Stimulated activated CD4-positive, alpha-beta T cell treated with anti-CD3 and anti-CD28 coated beads, TNF-alpha, amount 100 ng/mL, for 24 hours (primary cell): Measurements from ENCODE around the gene ZNF280B.
"Not testable (repeated sequence)": the region's sequence is repeated elsewhere in the genome, so short reads cannot be mapped to it uniquely, and the experiment has no call there.

Experiments
- DNase-seq, 3 experiments: peaks; one replicate each; pipeline ENCODE4 v3.0.0-alpha.2; 2020; ENCODE audit warnings: low read depth in 3 of 3

The ZNF280B gene

DNA sequence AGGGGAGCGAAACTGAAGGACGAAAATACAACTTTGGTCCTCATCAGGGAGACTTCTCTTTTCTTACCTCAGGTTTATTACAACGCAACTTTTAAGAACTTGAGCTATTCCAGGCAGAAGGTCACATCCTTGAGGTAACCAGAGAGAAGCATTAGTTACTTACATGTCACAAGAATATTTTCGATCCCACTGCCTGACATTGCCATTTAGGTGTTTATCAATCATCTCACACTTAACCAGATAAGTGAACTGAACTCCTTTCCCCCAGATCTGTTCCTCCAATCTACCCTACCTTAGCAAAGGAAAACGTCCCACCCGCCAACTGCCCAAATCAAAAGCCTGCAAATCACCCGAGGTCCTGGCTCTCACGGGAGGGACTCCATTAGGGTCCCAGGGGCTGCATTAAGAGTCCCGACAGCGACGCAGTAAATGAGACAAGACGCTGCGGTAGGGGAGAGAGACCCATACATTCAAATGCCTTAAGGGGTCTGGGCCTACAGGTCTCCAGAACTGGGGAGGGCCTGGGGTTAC, 734 bp downstream of the ZNF280B start:
- no peak for DNase-seq

DNA sequence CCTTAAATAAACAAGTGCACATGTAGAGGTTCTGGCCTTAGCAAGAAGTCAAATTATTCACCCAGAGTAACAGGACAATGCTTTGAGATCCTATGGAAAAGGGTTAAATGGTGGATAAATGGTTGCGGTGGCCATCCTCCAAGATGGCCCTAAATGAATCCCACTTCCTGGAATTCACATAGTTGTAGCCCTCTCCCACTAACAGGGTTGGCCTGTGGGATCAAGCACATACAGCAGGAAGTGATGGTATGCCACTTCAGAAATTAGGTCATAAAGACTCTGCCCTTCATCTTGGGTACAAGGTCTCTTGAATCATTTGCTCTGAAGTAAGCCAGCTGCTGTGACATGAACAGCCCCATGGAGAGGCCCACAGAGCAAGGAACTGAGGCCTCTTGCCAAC, 1.8 kb downstream of the ZNF280B start:
- no peak for DNase-seq

DNA sequence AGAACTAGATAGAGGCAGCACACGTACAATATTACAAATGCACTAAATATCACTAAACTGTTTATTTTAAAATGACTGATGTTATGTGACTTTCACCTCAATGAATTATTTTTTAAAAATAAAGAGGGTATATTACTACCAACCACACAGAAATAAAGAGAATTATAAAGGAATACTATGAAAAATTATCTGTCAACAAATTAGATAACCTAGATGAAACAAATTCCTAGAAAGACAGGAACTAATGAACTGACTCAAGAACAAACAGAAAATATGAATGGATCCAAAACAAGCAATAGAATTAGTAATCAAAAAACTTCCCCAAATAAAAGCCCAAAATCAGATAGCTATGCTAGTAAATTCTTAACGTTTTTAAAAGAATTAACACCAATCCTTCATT, 10.3 kb downstream of the ZNF280B start:
- no peak for DNase-seq

DNA sequence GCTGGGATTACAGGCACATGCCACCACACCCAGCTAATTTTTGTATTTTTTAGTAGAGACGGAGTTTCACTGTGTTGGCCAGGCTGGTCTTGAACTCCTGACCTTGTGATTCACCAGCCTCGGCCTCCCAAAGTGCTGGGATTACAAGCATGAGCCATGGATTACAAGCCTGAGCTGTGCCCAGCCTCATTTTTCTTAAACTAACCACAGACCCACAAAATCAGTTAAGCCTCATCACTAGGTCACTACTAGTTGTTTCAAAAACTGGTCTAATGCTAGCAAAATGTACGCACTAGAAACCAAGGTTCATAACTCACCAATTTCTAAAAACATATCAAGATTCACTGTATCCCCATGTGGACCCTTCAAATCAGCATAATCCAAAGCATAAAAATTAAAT, 17.0 kb downstream of the ZNF280B start:
- not testable (repeated sequence) for DNase-seq

DNA sequence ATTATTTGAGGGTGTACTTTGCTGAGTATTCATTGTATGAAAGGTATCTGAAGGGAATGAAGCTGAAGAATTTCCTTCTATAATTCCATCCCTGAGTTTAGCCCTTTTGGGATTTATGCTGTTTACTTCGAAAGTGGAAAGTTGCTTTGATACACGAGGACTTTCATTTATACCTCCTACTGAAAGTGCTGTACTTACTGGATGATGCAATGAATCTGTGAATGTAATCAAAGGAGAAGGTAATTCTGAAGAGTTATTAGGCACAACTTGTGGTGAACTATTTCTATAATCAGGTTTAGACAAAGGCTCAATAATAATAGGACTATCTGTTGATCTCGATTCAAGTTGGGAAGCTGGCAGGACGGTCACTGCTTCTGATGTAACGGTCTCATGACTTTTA, 19.8 kb downstream of the ZNF280B start:
- no peak for DNase-seq

DNA sequence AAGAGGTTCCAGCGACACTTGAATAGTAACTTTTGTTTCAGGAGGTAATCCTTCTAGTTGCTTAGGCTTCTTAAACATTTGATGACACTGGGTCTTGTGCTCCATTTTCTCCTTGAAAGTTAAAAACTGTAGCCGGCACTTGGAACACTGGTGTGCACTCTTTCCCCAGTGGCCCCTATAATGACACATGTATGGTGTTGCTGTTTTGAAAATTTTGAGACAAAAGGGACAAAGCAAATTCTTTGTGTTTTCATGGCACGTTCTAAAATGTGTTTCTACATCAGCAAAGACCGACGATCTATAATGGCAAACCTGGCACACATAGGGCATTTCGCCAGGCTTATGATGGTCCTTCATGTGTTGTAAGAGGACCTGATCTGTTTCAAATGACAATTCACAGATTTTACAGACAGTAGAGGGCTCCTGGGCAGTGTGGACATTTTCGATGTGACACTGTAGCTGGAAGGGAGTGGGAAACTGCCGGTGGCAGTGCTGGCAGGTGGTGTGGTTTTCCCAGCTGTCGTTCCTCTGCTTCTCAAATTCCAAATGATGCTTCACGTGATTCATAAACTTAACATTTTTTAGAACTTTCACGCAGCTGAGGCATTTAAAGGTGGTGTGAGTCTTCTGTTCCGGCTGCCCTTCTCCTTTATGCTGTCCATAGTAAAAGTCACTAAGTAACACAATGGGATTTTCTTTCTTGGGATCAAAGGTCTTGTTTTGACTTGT, 20.5 kb downstream of the ZNF280B start:
- DNase-seq = no peak

DNA sequence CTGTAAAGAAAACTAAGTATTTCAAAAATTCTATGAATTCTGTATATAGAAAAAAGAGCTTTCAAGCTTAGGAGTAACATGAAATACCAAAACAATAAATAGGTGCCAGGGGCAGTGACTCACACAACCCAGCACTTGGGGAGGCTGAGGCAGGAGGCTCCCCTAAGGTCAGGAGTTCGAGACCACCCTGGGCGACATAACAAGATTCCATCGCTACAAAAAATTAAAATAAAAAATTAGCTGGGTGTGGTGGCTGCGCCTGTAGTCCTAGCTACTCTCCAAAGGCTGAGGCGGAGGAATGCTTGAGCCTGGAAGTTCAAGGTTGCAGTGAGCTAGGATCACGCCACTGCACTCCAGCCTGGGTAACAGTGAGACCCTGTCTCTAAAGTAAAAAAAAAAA, 21.5 kb downstream of the ZNF280B start:
- no peak for DNase-seq

DNA sequence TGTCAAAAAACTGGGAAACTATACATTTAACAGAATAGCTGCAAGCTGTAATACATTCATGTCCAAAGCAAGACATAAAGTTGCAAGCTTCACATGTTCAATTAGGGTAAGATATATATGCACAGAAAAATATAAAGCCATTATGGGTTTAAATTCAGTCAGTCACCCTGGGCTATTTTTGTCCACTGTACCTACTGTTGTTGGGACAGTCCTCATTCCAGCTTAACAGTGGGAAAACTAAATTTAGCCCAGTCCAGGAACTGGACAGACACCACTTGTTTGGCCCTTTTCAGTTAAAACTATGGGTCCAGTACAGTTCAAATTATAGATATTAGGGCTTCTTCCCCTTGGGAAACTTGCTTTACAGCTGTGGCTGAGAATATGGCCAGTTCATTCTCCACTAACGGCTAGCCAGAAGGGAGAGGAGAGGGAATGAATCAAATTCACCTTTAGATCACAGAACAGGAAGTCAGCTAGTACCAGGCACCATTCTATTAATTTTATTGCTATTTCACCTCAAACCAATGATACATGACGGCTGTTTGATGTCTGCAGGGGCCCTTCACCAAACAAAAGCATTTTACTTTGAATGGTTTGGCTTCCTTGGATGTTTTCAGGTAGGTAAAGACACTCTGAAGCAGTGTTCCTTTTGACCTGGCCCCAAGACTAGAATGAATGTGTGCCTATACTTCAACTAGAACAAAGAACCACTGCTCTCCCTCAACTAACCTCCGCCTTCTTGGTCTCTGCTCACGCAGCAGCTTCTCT, 22.2 kb downstream of the ZNF280B start:
- DNase-seq = no peak

DNA sequence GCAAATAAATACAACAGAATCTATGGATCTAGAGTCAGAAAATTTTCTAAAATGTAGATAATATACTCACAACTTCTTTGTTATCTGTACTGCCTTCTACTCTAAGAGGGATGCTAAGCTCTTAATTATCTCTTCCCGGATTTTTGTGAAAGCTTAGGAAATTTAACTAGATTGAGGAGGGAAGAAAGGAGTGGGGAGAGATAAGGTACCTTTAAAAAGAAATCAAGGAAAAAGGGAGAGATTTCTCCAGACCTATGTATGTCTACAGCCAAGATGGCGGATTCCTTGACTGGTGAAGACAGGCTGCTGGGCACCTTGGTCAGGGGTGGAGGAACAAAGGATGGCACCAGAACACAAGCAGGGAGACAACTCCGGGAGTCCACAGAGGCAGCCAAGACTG, 23.0 kb downstream of the ZNF280B start:
- DNase-seq = no peak

DNA sequence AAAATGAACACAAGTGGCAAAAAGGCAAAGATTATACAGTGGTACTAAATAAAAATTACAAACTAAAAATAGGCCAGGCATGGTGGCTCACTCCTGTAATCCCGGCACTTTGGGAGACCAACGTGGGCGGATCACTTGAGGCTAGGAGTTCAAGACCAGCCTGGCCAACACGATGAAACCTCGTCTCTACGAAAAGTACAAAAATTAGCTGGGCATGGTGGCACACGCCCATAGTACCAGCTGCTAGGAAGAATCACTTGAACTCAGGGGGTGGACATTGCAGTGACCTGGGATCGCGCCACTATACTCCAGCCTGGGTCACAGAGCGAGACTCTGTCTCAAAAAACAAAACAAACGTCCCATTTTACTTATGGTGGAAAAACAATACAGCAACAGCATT, 24.5 kb downstream of the ZNF280B start:
- DNase-seq = no peak

DNA sequence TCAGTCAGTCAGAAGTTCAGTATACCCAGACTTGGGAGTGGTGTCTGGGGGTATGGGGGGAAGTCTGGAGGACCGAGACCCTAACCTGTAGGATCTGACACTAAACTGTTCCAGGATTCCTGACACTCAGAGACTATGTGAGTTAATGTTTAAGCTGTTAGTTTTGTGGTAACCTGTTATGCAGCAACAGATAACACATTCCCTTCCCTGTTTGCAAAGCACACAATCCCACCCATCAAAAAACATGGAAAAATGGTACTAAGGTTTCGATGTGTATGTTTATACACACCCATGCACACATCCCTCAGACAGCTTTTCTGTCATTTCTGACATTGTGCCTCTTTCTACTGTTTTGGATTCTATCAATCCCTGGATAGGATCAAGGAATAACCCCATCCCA, 27.6 kb downstream of the ZNF280B start:
- no peak for DNase-seq

DNA sequence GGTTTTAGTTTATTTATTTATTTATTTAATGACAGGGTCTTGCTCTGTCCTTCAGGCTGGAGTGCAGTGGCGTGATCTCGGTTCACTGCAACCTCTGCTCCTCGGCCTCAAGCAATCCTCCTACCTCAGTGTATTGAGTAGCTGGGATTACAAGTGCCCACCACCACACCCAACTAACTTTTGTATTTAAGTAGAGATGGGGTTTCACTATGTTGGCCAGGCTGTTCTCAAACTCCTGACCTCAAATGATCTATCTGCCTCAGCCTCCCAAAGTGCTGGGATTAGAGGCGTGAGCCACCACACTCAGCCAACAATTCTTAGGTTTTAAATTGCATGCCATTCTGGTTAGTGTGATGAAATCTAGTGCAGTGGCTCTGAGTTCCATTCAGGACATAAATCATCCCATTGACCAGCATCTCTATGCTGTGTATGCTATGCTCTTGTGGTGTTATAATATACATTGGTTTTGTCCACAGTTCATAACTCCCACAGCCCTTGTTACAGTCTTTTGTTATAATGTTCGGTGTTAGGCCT, 28.5 kb downstream of the ZNF280B start:
- DNase-seq = no peak

DNA sequence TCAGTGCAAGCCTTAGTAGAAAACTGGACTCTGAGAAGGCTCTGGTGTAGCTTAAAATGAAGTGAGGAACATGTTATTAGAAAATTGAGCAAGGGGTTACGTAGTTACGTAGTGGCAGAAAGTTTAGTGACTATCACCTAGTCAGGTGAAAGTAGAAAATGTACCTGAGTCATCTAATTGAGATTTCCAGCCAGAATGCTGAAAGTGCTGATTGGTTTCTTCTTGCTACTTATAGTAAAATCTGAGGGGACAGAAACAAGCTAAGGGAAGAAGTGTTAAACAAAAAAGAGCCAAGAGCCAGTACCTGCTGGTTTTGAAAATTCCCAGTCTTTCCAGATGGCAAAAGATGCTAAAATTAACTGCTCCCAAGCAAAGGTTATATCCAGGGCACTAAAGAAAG, 29.4 kb downstream of the ZNF280B start:
- no peak for DNase-seq

DNA sequence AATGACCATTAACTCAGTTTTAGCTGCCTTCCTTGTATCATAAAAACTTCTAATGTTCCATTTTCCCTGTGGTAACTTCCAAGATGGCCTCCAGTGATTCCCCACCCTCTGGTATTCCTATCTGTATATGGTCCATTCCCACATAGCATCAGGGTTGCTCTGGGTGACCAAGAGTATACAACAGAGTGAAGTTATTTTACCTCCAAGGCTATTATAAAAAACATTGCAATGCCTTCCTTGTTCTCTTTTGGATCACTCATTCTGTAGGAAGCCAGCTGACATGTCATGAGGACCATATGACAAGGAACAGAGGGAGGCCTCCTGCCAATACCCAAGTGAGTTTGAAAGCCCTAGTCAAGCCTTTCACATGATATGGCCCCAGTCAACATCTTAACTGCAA, 30.1 kb downstream of the ZNF280B start:
- DNase-seq = no peak

DNA sequence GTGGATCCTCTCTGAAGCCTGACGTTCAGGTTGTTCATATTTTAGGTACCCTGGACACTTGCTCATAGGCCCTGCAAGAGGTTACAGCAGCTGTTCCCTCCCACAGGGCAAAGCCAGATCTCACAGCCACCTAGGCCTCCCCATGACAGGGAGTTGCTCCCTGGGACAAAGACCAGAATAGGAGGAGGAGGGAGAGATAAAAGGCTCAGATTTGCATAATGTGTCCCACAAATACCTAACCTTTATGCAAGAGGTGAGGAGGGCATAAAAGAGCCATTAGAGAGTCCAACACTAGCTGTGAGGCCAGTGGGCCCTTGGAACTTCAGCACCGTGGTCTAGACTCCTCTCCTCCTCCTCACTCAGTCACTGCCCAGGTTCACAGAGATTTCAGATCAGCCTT, 33.8 kb downstream of the ZNF280B start:
- DNase-seq = no peak

DNA sequence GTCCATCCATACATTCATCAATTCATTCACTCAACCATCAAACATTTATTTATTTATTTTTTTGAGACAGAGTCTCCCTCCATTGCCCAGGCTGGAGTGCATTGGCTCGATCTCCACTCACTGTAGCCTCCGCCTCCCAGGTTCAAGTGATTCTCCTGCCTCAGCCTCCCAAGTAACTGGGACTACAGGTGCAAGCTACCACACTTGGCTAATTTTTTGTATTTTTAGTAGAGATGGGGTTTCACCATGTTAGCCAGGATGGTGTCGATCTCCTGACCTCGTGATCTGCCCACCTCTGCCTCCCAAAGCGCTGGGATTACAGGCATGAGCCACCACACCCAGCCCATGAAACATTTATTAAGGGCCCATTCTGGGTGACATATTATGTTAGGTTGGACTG, 37.4 kb downstream of the ZNF280B start:
- DNase-seq = not testable (repeated sequence)

DNA sequence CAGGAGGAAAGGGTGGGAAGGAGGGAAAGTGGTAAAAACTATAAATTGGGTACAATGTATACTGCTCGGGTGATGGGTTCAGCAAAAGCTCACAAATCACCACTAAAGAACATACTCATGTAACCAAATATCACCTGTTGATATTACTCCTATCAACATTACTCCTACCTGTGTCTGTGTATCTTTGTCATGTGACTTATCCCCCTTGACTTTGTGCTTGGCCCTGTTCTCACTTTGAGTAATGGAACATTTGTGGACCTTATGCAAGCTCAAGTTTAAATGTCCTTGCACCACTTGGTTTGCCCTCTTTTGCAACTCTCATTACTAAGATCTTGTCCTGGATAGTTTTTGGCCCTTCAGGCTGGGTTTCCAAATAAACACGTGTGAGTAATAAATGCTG, 39.0 kb downstream of the ZNF280B start:
- DNase-seq = no peak

DNA sequence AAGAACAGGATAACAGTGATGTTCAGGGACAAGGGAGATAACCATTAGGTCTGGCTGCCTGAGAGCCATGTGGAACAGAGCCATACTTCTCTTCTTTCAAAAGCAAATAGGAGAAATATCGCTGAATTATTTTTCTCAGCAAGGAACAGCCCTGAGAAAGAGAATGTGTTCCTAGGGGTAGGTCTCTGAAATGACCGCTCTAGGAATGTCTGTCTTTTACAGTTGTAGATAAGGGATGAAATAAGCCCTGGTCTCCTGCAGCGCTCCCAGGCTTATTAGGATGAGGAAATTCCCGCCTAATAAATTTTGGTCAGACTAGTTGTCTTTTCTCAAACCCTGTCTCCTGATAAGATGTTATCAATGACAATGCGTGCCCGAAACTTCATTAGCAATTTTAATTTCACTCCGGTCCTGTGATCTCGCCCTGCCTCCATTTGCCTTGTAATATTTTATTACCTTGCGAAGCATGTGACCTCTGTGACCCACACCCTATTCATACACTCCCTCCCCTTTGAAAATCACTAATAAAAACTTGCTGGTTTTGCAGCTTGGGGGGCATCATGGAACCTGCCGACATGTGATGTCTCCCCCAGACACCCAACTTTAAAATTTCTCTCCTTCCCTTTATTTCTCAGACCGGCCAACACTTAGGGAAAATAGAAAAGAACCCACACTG, 39.6 kb downstream of the ZNF280B start:
- not testable (repeated sequence) for DNase-seq

DNA sequence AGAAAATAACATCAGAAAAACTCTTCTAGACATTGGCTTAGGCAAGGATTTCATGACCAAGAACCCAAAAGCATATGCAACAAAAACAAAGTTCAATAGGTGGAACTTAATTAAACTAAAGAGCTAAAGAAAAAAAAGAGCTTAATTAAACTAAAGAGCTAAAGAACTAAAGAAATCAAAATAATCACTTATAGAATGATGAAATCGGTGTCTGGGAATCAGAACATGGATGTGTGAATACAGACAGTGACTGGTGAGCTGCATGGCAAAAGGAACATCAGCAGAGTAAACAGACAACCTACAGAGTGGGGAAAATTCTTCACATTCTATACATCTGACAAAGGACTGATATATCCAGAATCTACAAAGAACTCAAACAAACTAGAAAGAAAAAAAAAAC, 41.4 kb downstream of the ZNF280B start:
- DNase-seq = no peak

DNA sequence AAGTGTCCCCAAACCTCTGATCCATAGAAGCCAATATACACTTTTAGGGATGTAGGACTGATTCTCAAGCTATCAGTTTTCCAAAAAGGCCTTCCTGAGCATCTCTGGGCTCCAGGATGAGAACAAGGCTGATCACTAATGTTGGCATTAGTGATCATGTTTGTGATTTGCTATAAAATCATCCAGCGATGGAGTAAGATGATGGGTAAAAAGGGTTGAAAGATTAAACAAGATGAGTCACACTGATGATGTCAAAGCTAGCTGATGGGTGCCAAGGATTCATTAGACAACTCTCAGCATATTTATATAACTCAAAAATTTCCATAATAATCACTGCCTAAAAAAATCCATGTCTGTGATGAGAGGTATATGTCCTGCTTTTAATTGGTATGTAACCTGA, 42.8 kb downstream of the ZNF280B start:
- DNase-seq = no peak

DNA sequence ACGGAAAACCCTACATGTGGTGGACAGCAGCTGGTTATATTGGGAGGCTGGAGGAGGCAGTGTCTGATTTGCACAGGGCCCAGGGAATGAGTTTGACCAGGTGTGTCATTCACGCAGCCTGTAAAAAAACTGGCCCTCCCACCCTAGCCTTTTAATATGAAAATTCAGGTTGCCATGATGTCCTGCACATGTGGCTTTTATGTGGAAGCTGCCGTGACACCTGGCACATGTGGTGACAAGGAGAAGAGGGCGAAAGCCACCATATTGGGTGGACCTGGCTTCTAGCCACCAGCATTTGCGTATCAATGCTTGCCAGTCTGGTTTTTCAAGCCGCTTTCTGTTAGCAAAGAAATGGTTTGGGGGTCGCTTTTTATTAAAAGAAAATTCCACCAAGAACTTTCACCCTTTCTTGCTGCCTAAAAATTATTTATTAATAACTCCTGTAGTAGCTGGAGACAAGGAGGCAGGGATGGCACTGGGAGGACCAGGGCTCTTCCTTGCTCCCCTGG, 43.4 kb downstream of the ZNF280B start:
- DNase-seq = no peak

DNA sequence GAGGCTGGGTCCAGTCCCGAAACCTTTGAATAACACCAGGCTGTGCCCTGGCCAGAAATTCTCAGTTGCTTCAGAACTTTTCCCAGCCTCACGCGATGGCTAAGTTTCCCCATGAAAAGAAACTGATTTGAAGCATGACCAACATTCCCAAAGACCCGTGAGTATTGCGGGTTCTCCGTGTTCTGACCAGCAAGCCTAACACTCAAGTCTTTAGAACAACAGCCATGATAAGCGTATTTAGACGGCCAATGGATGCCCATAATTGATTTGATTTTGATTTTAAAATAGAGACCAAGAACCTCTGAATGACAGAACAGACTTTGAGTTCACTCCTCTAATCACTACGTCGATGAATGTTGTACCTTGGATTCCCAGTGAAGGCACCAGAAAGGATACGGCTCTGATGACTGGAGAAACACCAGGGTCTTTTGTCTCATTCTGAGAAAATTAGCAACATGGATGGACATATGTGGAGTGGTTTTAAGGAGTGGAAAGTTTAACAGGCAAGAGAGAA, 43.9 kb downstream of the ZNF280B start:
- DNase-seq = no peak
